GM19372 (cell line): Measurements from ENCODE around the gene PERCC1.
"Not testable (repeated sequence)": the region's sequence is repeated elsewhere in the genome, so short reads cannot be mapped to it uniquely, and the experiment has no call there.

Experiments
- ATAC-seq: cut with Tn5 transposase; IDR thresholded peaks from one replicate; pipeline ENCODE4 v1.9.1; 2021; ENCODE audit warnings: mild to moderate bottlenecking, low read depth, moderate library complexity; ENCODE audit not compliant: unreplicated experiment

Gene PERCC1

GRCh38 chr16:1464196-1464893, 33.5 kb downstream of the PERCC1 start:
- ATAC-seq: no peak

- no peak for ATAC-seq
Measured at GRCh38 chr16:1464894-1465566, 34.2 kb downstream of the PERCC1 start.

- ATAC-seq: no peak
Measured at GRCh38 chr16:1465567-1465915, 34.7 kb downstream of the PERCC1 start.

GRCh38 chr16:1466054-1466453, 35.2 kb downstream of the PERCC1 start:
- no peak for ATAC-seq

GRCh38 chr16:1466968-1467521, 36.2 kb downstream of the PERCC1 start:
- no peak for ATAC-seq

- ATAC-seq: no peak
Measured at GRCh38 chr16:1468426-1468810, 37.5 kb downstream of the PERCC1 start.

- not testable (repeated sequence) for ATAC-seq
Measured at GRCh38 chr16:1469141-1469540, 38.3 kb downstream of the PERCC1 start.

- no peak for ATAC-seq
Measured at GRCh38 chr16:1469693-1470201, 38.9 kb downstream of the PERCC1 start.

- ATAC-seq: no peak
Measured at GRCh38 chr16:1470481-1471251, 39.8 kb downstream of the PERCC1 start.

- ATAC-seq: no peak
Measured at GRCh38 chr16:1471569-1472194, 40.8 kb downstream of the PERCC1 start.

- ATAC-seq: no peak
Measured at GRCh38 chr16:1472974-1473373, 42.1 kb downstream of the PERCC1 start.

GRCh38 chr16:1474082-1474795, 43.4 kb downstream of the PERCC1 start:
- peak; percentile 25 for ATAC-seq

- ATAC-seq: peak; percentile 88
Measured at GRCh38 chr16:1474796-1475551, 44.1 kb downstream of the PERCC1 start, which contains the start of gene CLCN7. Gene CLCN7, minus strand, starts transcription at chr16:1475028. Its CDS starts 54 bp downstream, at chr16:1474974.

- ATAC-seq: no peak
Measured at GRCh38 chr16:1475552-1476114, 44.8 kb downstream of the PERCC1 start.

GRCh38 chr16:1477033-1477432, 46.2 kb downstream of the PERCC1 start:
- ATAC-seq: no peak

- not testable (repeated sequence) for ATAC-seq
Measured at GRCh38 chr16:1478937-1479336, 48.1 kb downstream of the PERCC1 start.

GRCh38 chr16:1481906-1482835, 51.3 kb downstream of the PERCC1 start:
- no peak for ATAC-seq
